Stimulated activated CD4-positive, alpha-beta T cell treated with anti-CD3 and anti-CD28 coated beads, TNF-alpha, amount 100 ng/mL, for 1 hour (primary cell): ENCODE results near the gene SGO1.

Experiments used
- DNase-seq, 3 donors: peaks; one replicate each; pipeline ENCODE4 v3.0.0-alpha.2; 2020; ENCODE audit warnings: low read depth in 3 of 3, low spot score in 1 of 3

The SGO1 gene

GRCh38 chr3:20160230-20160629, 25.8 kb downstream of the SGO1 start:
- DNase-seq: no peak

GRCh38 chr3:20154928-20155327, 31.1 kb downstream of the SGO1 start:
- no peak for DNase-seq

GRCh38 chr3:20154078-20154477, 31.9 kb downstream of the SGO1 start:
- DNase-seq: no peak

- no peak for DNase-seq
These were observed 37.5 kb downstream of the SGO1 start for GRCh38 chr3:20148466-20148865.

GRCh38 chr3:20147361-20147760, 38.6 kb downstream of the SGO1 start:
- no peak for DNase-seq

GRCh38 chr3:20146301-20146700, 39.7 kb downstream of the SGO1 start:
- no peak for DNase-seq

- DNase-seq: no peak
These were observed 40.1 kb downstream of the SGO1 start for GRCh38 chr3:20145874-20146273.

GRCh38 chr3:20143519-20143918, 42.5 kb downstream of the SGO1 start:
- no peak for DNase-seq

- no peak for DNase-seq
These were observed 43.5 kb downstream of the SGO1 start for GRCh38 chr3:20142517-20142916.

- no peak for DNase-seq
These were observed 44.2 kb downstream of the SGO1 start for GRCh38 chr3:20141851-20142250.

- DNase-seq: no peak
These were observed 44.7 kb downstream of the SGO1 start for GRCh38 chr3:20141316-20141715.

GRCh38 chr3:20140881-20141280, 45.1 kb downstream of the SGO1 start:
- DNase-seq: no peak

- DNase-seq: no peak
These were observed 48.4 kb downstream of the SGO1 start for GRCh38 chr3:20137647-20138046.

- DNase-seq: no peak
These were observed 49.8 kb downstream of the SGO1 start for GRCh38 chr3:20136231-20136630.

GRCh38 chr3:20130106-20130505, 55.9 kb downstream of the SGO1 start:
- no peak for DNase-seq

GRCh38 chr3:20128358-20128757, 57.6 kb downstream of the SGO1 start:
- DNase-seq: no peak

GRCh38 chr3:20125897-20126296, 60.1 kb downstream of the SGO1 start:
- no peak for DNase-seq

GRCh38 chr3:20125289-20125688, 60.7 kb downstream of the SGO1 start:
- DNase-seq: no peak

- DNase-seq: no peak
These were observed 62.8 kb downstream of the SGO1 start for GRCh38 chr3:20123131-20123652.

- no peak for DNase-seq
These were observed 64.9 kb downstream of the SGO1 start for GRCh38 chr3:20121088-20121487.
